DMS79 (cell line): ENCODE data around the gene ARV1.
"Not testable (repeated sequence)": the region's sequence is repeated elsewhere in the genome, so short reads cannot be mapped to it uniquely, and the experiment has no call there.

Source experiments
- DNase-seq: peaks from one replicate; lab custom pipeline; 2025; lab: John Stamatoyannopoulos, UW

Gene ARV1

GRCh38 chr1:231044588-231044987, 65.7 kb downstream of the ARV1 start:
- DNase-seq: no peak

GRCh38 chr1:231045286-231045685, 66.4 kb downstream of the ARV1 start:
- DNase-seq: no peak

- DNase-seq: not testable (repeated sequence)
These were observed 67.2 kb downstream of the ARV1 start for GRCh38 chr1:231045921-231046729.

- no peak for DNase-seq
These were observed 68.0 kb downstream of the ARV1 start for GRCh38 chr1:231046730-231047395.

GRCh38 chr1:231047529-231047928, 68.6 kb downstream of the ARV1 start:
- DNase-seq: not testable (repeated sequence)

- DNase-seq: not testable (repeated sequence)
These were observed 69.5 kb downstream of the ARV1 start for GRCh38 chr1:231048419-231048818.

GRCh38 chr1:231049121-231049979, 70.5 kb downstream of the ARV1 start:
- DNase-seq: no peak
